ENCODE data around the gene UBE2E2. TPM values are rescaled to one million over a fixed set of nuclear protein-coding genes. Genes with fewer than 3 reads are reported as not detected.

UBE2E2 gene
- total and polyA plus RNA-seq, 2 donors from 2014 or later, result 40.9 to 61.7 TPM

DNA sequence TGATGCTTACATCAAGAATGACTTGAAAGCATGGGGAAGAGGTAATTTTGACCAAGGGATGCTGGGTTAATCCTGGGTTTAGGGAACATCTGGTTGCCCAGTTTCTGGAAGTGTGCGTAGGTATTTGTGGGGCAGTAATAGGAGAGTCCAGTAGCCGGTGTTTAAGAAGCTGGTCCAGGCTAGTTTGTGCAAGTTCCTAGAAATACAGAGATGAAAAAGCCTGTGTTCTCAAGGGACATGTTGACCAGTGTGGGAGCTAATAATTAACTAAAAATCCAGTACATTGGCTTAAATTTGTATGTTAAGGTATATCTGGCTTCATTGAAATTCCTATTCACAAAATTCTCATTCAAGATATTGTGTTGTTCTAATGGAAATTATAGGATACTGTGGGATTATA, 51.2 kb downstream of the UBE2E2 start:
- TF ChIP-seq, protein P1, sequence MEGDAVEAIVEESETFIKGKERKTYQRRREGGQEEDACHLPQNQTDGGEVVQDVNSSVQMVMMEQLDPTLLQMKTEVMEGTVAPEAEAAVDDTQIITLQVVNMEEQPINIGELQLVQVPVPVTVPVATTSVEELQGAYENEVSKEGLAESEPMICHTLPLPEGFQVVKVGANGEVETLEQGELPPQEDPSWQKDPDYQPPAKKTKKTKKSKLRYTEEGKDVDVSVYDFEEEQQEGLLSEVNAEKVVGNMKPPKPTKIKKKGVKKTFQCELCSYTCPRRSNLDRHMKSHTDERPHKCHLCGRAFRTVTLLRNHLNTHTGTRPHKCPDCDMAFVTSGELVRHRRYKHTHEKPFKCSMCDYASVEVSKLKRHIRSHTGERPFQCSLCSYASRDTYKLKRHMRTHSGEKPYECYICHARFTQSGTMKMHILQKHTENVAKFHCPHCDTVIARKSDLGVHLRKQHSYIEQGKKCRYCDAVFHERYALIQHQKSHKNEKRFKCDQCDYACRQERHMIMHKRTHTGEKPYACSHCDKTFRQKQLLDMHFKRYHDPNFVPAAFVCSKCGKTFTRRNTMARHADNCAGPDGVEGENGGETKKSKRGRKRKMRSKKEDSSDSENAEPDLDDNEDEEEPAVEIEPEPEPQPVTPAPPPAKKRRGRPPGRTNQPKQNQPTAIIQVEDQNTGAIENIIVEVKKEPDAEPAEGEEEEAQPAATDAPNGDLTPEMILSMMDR (IDR thresholded peaks at IDR 0.05; ENCODE audit: borderline replicate concordance, extremely low read depth, insufficient read depth), result no peak
- intact Hi-C loops (cut with DNase I), result no loop called here
- DNase-seq, result peak in 2 of 5 donors; percentile 49 to 53
- no peak for FAIRE-seq
- Histone ChIP-seq H3K36me3 (ENCODE audit: control insufficient read depth in 2 of 3, insufficient read depth in 3 of 3, low read length in 3 of 3) (no peaks in the 10 kb centered on the region), H3K4me1 (ENCODE audit: control insufficient read depth in 2 of 3, insufficient read depth in 2 of 3, low read depth in 1 of 3, low read length in 3 of 3) (peaks cover 0 to 16% (median 2%) of the 10 kb centered on the region in 3 donors), H3K9ac (ENCODE audit: low read length in 3 of 3) (no peak overlapping the region), H3K4me3 (ENCODE audit: low read length in 3 of 3) (no peak overlapping the region), H3K27me3 (ENCODE audit: control insufficient read depth, insufficient read depth, low read length) (no peaks in the 10 kb centered on the region), H3K27ac (ENCODE audit: low read depth in 2 of 2, low read length in 2 of 2) (no peak overlapping the region), H3K9me3 (ENCODE audit: control insufficient read depth in 2 of 3, insufficient read depth in 1 of 3, low read length in 3 of 3) (no peaks in the 10 kb centered on the region)

DNA sequence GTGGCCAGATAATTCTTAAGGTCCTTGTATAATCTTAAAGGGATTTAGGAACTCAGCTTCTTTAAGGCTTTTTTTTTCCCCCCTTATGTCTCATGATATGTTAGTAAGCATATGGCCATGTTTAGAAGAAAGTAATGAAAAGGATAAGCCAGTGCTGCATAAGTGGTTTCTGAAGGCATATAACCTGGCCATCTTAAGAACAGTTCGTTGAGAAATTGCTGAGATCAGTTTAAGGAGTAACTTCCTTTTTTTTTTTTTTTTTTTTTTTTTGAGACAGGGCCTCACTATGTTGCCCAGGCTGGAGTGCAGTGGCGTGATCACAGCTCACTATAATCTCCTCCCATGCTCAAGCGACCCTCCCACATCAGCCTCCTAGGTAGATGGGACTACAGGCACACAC, 51.7 kb downstream of the UBE2E2 start:
- TF ChIP-seq, protein P1 (IDR thresholded peaks at IDR 0.05; ENCODE audit: borderline replicate concordance, extremely low read depth, insufficient read depth), result no peak
- Histone ChIP-seq H3K4me3 (ENCODE audit: low read length in 3 of 3) (no peak overlapping the region), H3K9me3 (ENCODE audit: control insufficient read depth in 2 of 3, insufficient read depth in 1 of 3, low read length in 3 of 3) (no peaks in the 10 kb centered on the region), H3K27me3 (ENCODE audit: control insufficient read depth, insufficient read depth, low read length) (no peaks in the 10 kb centered on the region), H3K4me1 (ENCODE audit: control insufficient read depth in 2 of 3, insufficient read depth in 2 of 3, low read depth in 1 of 3, low read length in 3 of 3) (peaks cover 0 to 16% (median 2%) of the 10 kb centered on the region in 3 donors), H3K36me3 (ENCODE audit: control insufficient read depth in 2 of 3, insufficient read depth in 3 of 3, low read length in 3 of 3) (no peaks in the 10 kb centered on the region), H3K27ac (ENCODE audit: low read depth in 2 of 2, low read length in 2 of 2) (no peak overlapping the region), H3K9ac (ENCODE audit: low read length in 3 of 3) (no peak overlapping the region)
- FAIRE-seq (no peak), DNase-seq (no peak)
- intact Hi-C loops (cut with DNase I), result no loop called here

DNA sequence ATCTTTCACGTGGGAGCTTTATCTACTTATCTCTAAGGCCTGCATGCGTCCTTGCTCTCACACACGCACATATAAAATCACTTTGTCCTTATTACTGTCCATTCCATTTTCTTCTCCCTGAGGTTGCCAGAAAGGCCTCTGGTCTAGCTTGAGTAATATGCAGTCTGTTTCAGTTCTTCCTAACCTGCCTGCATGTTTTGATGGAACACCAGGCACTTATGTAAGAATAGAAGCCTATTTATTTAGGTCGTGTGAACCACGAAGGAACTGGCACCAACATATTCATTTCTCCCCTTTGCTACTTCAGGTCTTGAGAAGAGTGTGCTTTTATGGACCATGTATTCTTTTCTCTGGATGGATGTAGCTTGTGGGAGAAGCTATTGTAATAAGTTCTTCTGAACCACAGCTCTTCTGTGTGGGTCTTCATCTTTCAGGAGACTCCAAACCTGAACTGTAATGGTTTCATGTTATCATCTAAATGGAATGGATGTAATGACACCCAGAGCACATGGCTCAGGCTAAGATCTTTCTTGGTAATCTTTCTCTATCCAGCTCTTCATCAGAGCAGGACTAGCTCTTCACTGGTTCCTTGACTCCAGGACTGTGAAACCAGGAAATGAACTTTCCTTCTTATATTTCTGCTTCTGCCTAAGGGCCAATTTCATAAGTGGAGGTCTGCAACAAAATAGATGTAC, 53.8 kb downstream of the UBE2E2 start:
- Histone ChIP-seq H3K27ac (ENCODE audit: low read depth in 2 of 2, low read length in 2 of 2) (no peak overlapping the region), H3K36me3 (ENCODE audit: control insufficient read depth in 2 of 3, insufficient read depth in 3 of 3, low read length in 3 of 3) (no peaks in the 10 kb centered on the region), H3K9me3 (ENCODE audit: control insufficient read depth in 2 of 3, insufficient read depth in 1 of 3, low read length in 3 of 3) (no peaks in the 10 kb centered on the region), H3K9ac (ENCODE audit: low read length in 3 of 3) (peak overlapping the region in 1 of 3 donors; percentile 7), H3K4me1 (ENCODE audit: control insufficient read depth in 2 of 3, insufficient read depth in 2 of 3, low read depth in 1 of 3, low read length in 3 of 3) (peaks cover 0 to 16% (median 2%) of the 10 kb centered on the region in 3 donors), H3K4me3 (ENCODE audit: low read length in 3 of 3) (no peak overlapping the region), H3K27me3 (ENCODE audit: control insufficient read depth, insufficient read depth, low read length) (no peaks in the 10 kb centered on the region)
- TF ChIP-seq, protein P1 (IDR thresholded peaks at IDR 0.05; ENCODE audit: borderline replicate concordance, extremely low read depth, insufficient read depth), result no peak
- DNase-seq (no peak), FAIRE-seq (no peak)
- intact Hi-C loops (cut with DNase I), result no loop called here
